ENCODE measurements around the gene SLC10A2.

The SLC10A2 gene

DNA sequence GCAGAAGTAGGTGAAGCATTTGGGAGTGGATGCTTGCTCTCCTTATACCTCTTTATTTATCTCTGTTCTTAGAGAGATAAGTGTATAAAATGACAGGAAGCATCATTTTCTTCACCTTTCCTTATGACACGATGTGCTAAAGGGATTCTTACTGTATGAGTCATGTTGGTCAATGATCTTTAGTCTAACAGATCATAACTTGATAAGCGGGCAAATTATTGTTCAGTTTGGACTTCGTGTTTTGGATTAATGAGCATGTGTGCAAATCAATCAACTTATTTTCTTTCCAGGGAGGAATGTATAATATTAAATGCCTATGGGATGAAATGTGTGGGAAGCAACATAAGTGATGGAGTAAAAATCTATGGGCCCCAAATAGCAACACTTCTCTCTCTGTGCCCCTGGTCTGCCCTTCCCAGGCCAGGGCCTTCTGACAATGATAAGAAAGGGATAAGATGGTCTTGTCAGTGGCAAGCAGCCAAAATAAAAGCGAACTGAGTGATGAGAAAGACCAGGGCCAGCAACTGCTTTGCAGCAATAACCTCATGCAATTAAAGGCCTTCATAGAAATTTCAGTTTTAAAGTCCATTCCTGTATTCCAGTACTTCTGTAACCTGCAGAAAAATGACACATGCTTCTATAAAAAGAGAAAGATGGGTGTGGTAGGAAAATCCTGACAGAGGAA lies 61.4 kb downstream of the SLC10A2 start:
- POLR2A ChIA-PET = no interaction called here
- H3K4me3 ChIP-seq (ENCODE audit: low read depth, low read length) = no peak overlapping the region
- CTCF ChIA-PET = no interaction called here
- TF ChIP-seq CTCF (IDR thresholded peaks at IDR 0.05; ENCODE audit: insufficient read depth, low read length, missing control alignments) = no peak
- no peak for DNase-seq (ENCODE audit: low read depth, low spot score)

GRCh38 chr13:103003631-103004030 lies 62.6 kb downstream of the SLC10A2 start:
- POLR2A ChIA-PET = no interaction called here
- CTCF ChIA-PET = no interaction called here

DNA sequence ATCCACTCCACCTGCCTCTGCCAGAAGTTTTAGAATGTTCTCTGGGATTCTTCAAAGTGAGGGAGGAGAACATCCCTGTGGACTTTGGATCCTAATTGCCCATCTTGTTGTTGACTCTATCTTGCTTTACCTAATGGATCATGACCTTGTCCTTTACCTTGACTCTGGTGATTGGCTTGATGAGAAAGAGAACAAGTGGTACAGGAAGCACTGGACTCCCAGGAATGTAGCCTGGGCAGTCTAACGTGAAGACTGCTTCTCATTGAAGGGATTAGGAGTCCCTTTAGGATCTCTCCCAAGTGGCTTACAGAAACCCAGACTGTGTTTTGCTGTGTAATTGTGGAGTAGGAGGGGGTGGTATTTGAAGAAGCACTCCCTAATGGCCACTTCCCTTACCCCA lies 63.9 kb downstream of the SLC10A2 start:
- no peak for DNase-seq (ENCODE audit: low read depth, low spot score)
- ChIA-PET POLR2A (no interaction called here), CTCF (no interaction called here)
- no peak for TF ChIP-seq CTCF (IDR thresholded peaks at IDR 0.05; ENCODE audit: insufficient read depth, low read length, missing control alignments)
- H3K4me3 ChIP-seq (ENCODE audit: low read depth, low read length) = no peak overlapping the region

More at GRCh38 chr13:103003631-103004030, 62.6 kb downstream of the SLC10A2 start:
- TF ChIP-seq CTCF (IDR thresholded peaks at IDR 0.05; ENCODE audit: insufficient read depth, low read length, missing control alignments) = no peak
- no peak overlapping the region for H3K4me3 ChIP-seq (ENCODE audit: low read depth, low read length)
- DNase-seq (ENCODE audit: low read depth, low spot score) = no peak

- POLR2A ChIA-PET = no interaction called here
- H3K4me3 ChIP-seq (ENCODE audit: low read depth, low read length) = no peak overlapping the region
- no peak for DNase-seq (ENCODE audit: low read depth, low spot score)
- CTCF ChIA-PET = no interaction called here
- no peak for TF ChIP-seq CTCF (IDR thresholded peaks at IDR 0.05; ENCODE audit: insufficient read depth, low read length, missing control alignments)
These were observed 66.1 kb downstream of the SLC10A2 start for GRCh38 chr13:103000157-103000556.

GRCh38 chr13:102999499-102999898 lies 66.7 kb downstream of the SLC10A2 start:
- ChIA-PET POLR2A (no interaction called here), CTCF (no interaction called here)
- TF ChIP-seq CTCF (IDR thresholded peaks at IDR 0.05; ENCODE audit: insufficient read depth, low read length, missing control alignments) = no peak
- no peak for DNase-seq (ENCODE audit: low read depth, low spot score)
- H3K4me3 ChIP-seq (ENCODE audit: low read depth, low read length) = no peak overlapping the region
